Mesenchymal stem cell (in vitro differentiated cells and primary cell): ENCODE results near the gene WHRN.

Experiments
- DNase-seq: peaks from one replicate; pipeline ENCODE4 v3.0.0-alpha.2; 2013
- H2AFZ ChIP-seq: one replicate; pipeline ENCODE4 v1.6.1; 2013; ENCODE audit warnings: low read depth, mild to moderate bottlenecking, control low read depth, inconsistent platforms, low read length, moderate library complexity
- H2AK5ac ChIP-seq: 2 replicates; pipeline ENCODE4 v1.6.1; 2013; ENCODE audit warnings: low read length, moderate library complexity, mild to moderate bottlenecking, inconsistent platforms; ENCODE audit not compliant: severe bottlenecking
- H2BK120ac ChIP-seq: one replicate; pipeline ENCODE4 v1.6.1; 2013; ENCODE audit warnings: low read depth, mild to moderate bottlenecking, inconsistent platforms, low read length, moderate library complexity
- H2BK12ac ChIP-seq, 2 experiments: one replicate each; pipeline ENCODE4 v1.6.1; 2013; ENCODE audit warnings: inconsistent platforms in 2 of 2, low read length in 2 of 2, mild to moderate bottlenecking in 2 of 2, moderate library complexity in 2 of 2, control low read depth in 1 of 2
- H2BK15ac ChIP-seq: one replicate; pipeline ENCODE4 v1.6.1; 2013; ENCODE audit warnings: mild to moderate bottlenecking, low read depth, inconsistent platforms; ENCODE audit not compliant: poor library complexity, severe bottlenecking
- H2BK5ac ChIP-seq: 2 replicates; pipeline ENCODE4 v1.6.1; 2013; ENCODE audit warnings: low read depth, mild to moderate bottlenecking, low read length, control low read depth, inconsistent platforms; ENCODE audit not compliant: poor library complexity, severe bottlenecking
- H3K14ac ChIP-seq, 2 experiments: one replicate each; pipeline ENCODE4 v1.6.1; 2013; ENCODE audit warnings: inconsistent platforms in 2 of 2, low read length in 2 of 2, control low read depth in 1 of 2, mild to moderate bottlenecking in 1 of 2, moderate library complexity in 1 of 2
- H3K18ac ChIP-seq, 2 experiments: one replicate each; pipeline ENCODE4 v1.6.1; 2013; ENCODE audit warnings: inconsistent platforms in 2 of 2, low read length in 2 of 2, control low read depth in 1 of 2, low read depth in 1 of 2, mild to moderate bottlenecking in 1 of 2
- H3K23ac ChIP-seq, 2 experiments: one replicate each; pipeline ENCODE4 v1.6.1; 2013; ENCODE audit warnings: inconsistent platforms in 2 of 2, low read length in 2 of 2, mild to moderate bottlenecking in 2 of 2, moderate library complexity in 2 of 2, control low read depth in 1 of 2
- H3K27ac ChIP-seq: 2 replicates; pipeline ENCODE4 v1.5.1; 2013; ENCODE audit warnings: mild to moderate bottlenecking, moderate library complexity, low read length, control low read depth, inconsistent platforms; ENCODE audit not compliant: poor library complexity, severe bottlenecking
- H3K27me3 ChIP-seq, 2 experiments: 2 replicates each; pipeline versions ENCODE4 v1.6.1 to v1.7.0; 2013; ENCODE audit warnings: low read length in 2 of 2, mild to moderate bottlenecking in 2 of 2, moderate library complexity in 2 of 2, control low read depth in 1 of 2, inconsistent platforms in 1 of 2; ENCODE audit not compliant: control insufficient read depth in 1 of 2, insufficient read depth in 1 of 2
- H3K36me3 ChIP-seq, 2 experiments: 2 replicates each; pipeline versions ENCODE4 v1.6.1 to v1.7.0; 2013; ENCODE audit warnings: low read length in 2 of 2, control low read depth in 1 of 2, inconsistent platforms in 1 of 2, low read depth in 1 of 2, mild to moderate bottlenecking in 1 of 2; ENCODE audit not compliant: insufficient read depth in 2 of 2, control insufficient read depth in 1 of 2
- H3K4ac ChIP-seq, 2 experiments: one replicate each; pipeline ENCODE4 v1.6.1; 2013; ENCODE audit warnings: inconsistent platforms in 2 of 2, low read length in 2 of 2, mild to moderate bottlenecking in 2 of 2, moderate library complexity in 2 of 2, control low read depth in 1 of 2, low read depth in 1 of 2
- H3K4me1 ChIP-seq: 2 replicates; pipeline ENCODE4 v1.6.1; 2013; ENCODE audit warnings: low read depth, low read length, control low read depth; ENCODE audit not compliant: control insufficient read depth, insufficient read depth
- H3K4me2 ChIP-seq: 2 replicates; pipeline ENCODE4 v1.6.1; 2013; ENCODE audit warnings: low read length, mild to moderate bottlenecking, inconsistent platforms; ENCODE audit not compliant: poor library complexity, severe bottlenecking
- H3K4me3 ChIP-seq, 2 experiments: 2 replicates each; pipeline versions ENCODE4 v1.5.1 to v1.7.0; 2013; ENCODE audit warnings: low read length in 2 of 2, mild to moderate bottlenecking in 2 of 2, control low read depth in 1 of 2, low read depth in 1 of 2; ENCODE audit not compliant: insufficient read depth in 1 of 2
- H3K79me1 ChIP-seq: replicated peaks from 2 replicates; pipeline ENCODE4 v1.6.1; 2013; ENCODE audit warnings: mild to moderate bottlenecking, control low read depth, low read length, inconsistent platforms; ENCODE audit not compliant: poor library complexity, severe bottlenecking
- H3K9ac ChIP-seq: 2 replicates; pipeline ENCODE4 v1.7.0; 2013; ENCODE audit warnings: mild to moderate bottlenecking, low read length, moderate library complexity
- H3K9me3 ChIP-seq: 2 replicates; pipeline ENCODE4 v1.7.0; 2013; ENCODE audit warnings: mild to moderate bottlenecking, low read length; ENCODE audit not compliant: control insufficient read depth
- H4K8ac ChIP-seq: one replicate; pipeline ENCODE4 v1.6.1; 2013; ENCODE audit warnings: inconsistent platforms, mild to moderate bottlenecking, low read length, moderate library complexity
- H4K91ac ChIP-seq: one replicate; pipeline ENCODE4 v1.6.1; 2013; ENCODE audit warnings: mild to moderate bottlenecking, low read length, inconsistent platforms
- WGBS: methylation state at CpG from one replicate; pipeline ENCODE4 v1.1.7; 2013; ENCODE audit warnings: mixed read lengths; 5-methylcytosine and 5-hydroxymethylcytosine counted together

The WHRN gene

GRCh38 chr9:114526807-114527206, 21.5 kb upstream of the WHRN start:
- Histone ChIP-seq H2AFZ (no peak overlapping the region), H4K8ac (no peak overlapping the region), H3K9ac (no peak overlapping the region), H3K23ac (no peak overlapping the region), H3K36me3 (no peaks in the 10 kb centered on the region), H3K4me1 (no peaks in the 10 kb centered on the region), H3K4me2 (no peak overlapping the region), H2AK5ac (no peak overlapping the region), H3K14ac (no peak overlapping the region), H3K4me3 (no peak overlapping the region), H3K27me3 (peaks cover 20 to 32% of the 10 kb centered on the region in 2 experiments), H3K18ac (no peak overlapping the region), H2BK5ac (no peak overlapping the region), H3K79me1 (no peaks in the 10 kb centered on the region), H3K9me3 (no peaks in the 10 kb centered on the region), H2BK12ac (no peak overlapping the region), H2BK120ac (no peak overlapping the region), H3K27ac (no peak overlapping the region), H3K4ac (no peak overlapping the region), H4K91ac (no peak overlapping the region), H2BK15ac (no peak overlapping the region)
- DNase-seq: no peak
- 100% methylated on average over 1 of the region's 2 CpGs for WGBS

GRCh38 chr9:114525513-114525912, 20.2 kb upstream of the WHRN start:
- H3K4me2 ChIP-seq: no peak overlapping the region
- no peaks in the 10 kb centered on the region for H3K36me3 ChIP-seq
- no peak overlapping the region for H3K14ac ChIP-seq
- H2BK5ac ChIP-seq: no peak overlapping the region
- H3K9ac ChIP-seq: no peak overlapping the region
- H2BK15ac ChIP-seq: no peak overlapping the region
- H3K18ac ChIP-seq: no peak overlapping the region
- H2BK12ac ChIP-seq: no peak overlapping the region
- no peaks in the 10 kb centered on the region for H3K79me1 ChIP-seq
- H2BK120ac ChIP-seq: no peak overlapping the region
- no peak overlapping the region for H4K8ac ChIP-seq
- no peak overlapping the region for H2AK5ac ChIP-seq
- no peak overlapping the region for H3K23ac ChIP-seq
- no peak overlapping the region for H2AFZ ChIP-seq
- 60% methylated on average over 3 of the region's 3 CpGs for WGBS
- H3K4ac ChIP-seq: no peak overlapping the region
- H3K4me3 ChIP-seq: no peak overlapping the region
- no peak overlapping the region for H3K27ac ChIP-seq
- DNase-seq: peak; percentile 33
- H3K4me1 ChIP-seq: no peaks in the 10 kb centered on the region
- H3K27me3 ChIP-seq: peaks cover 20 to 40% of the 10 kb centered on the region in 2 experiments
- H3K9me3 ChIP-seq: no peaks in the 10 kb centered on the region
- no peak overlapping the region for H4K91ac ChIP-seq

GRCh38 chr9:114524247-114524681, 19.0 kb upstream of the WHRN start:
- Histone ChIP-seq H3K27ac (no peak overlapping the region), H3K4me3 (no peak overlapping the region), H3K9ac (no peak overlapping the region), H3K79me1 (no peaks in the 10 kb centered on the region), H4K91ac (no peak overlapping the region), H3K18ac (no peak overlapping the region), H3K9me3 (no peaks in the 10 kb centered on the region), H3K4ac (no peak overlapping the region), H2BK120ac (no peak overlapping the region), H3K4me1 (no peaks in the 10 kb centered on the region), H3K23ac (no peak overlapping the region), H3K4me2 (no peak overlapping the region), H2AFZ (no peak overlapping the region), H2BK15ac (no peak overlapping the region), H2AK5ac (no peak overlapping the region), H2BK5ac (no peak overlapping the region), H3K27me3 (peaks cover 26 to 51% of the 10 kb centered on the region in 2 experiments), H2BK12ac (no peak overlapping the region), H4K8ac (no peak overlapping the region), H3K14ac (no peak overlapping the region), H3K36me3 (no peaks in the 10 kb centered on the region)
- 86% methylated on average over 7 of the region's 7 CpGs for WGBS
- no peak for DNase-seq

- DNase-seq: no peak
- Histone ChIP-seq H3K27ac (no peak overlapping the region), H4K91ac (no peak overlapping the region), H2BK12ac (no peak overlapping the region), H3K36me3 (no peaks in the 10 kb centered on the region), H2AK5ac (no peak overlapping the region), H3K23ac (no peak overlapping the region), H3K14ac (no peak overlapping the region), H2BK15ac (no peak overlapping the region), H2AFZ (no peak overlapping the region), H3K4me2 (no peak overlapping the region), H3K18ac (no peak overlapping the region), H4K8ac (no peak overlapping the region), H3K9ac (no peak overlapping the region), H2BK5ac (no peak overlapping the region), H2BK120ac (no peak overlapping the region), H3K4me3 (no peak overlapping the region), H3K79me1 (no peaks in the 10 kb centered on the region), H3K9me3 (no peaks in the 10 kb centered on the region), H3K4me1 (no peaks in the 10 kb centered on the region), H3K27me3 (peaks cover 26 to 48% of the 10 kb centered on the region in 2 experiments), H3K4ac (no peak overlapping the region)
- WGBS: 95% methylated on average over 3 of the region's 3 CpGs
These were observed 17.6 kb upstream of the WHRN start for GRCh38 chr9:114522847-114523246.
